PC-3 (cell line): Measurements from ENCODE around the gene C1orf21.
"Not testable (repeated sequence)": the region's sequence is repeated elsewhere in the genome, so short reads cannot be mapped to it uniquely, and the experiment has no call there.

Experiments used
- CTCF ChIP-seq: fragments of 300-600 bp; sonication (generic); conservative IDR thresholded peaks from 2 replicates; pipeline ENCODE4 v1.5.1; 2017; ENCODE audit warnings: antibody characterized with exemption, low read depth, mild to moderate bottlenecking, low read length
- EZH2 ChIP-seq: fragments of 300-600 bp; sonication (generic); IDR thresholded peaks from one replicate; pipeline ENCODE4 v1.6.1; 2017; ENCODE audit warnings: antibody characterized with exemption, mild to moderate bottlenecking, low read length; ENCODE audit not compliant: unreplicated experiment
- EZH2phosphoT487 ChIP-seq: fragments of 300-600 bp; sonication (generic); IDR thresholded peaks from 2 replicates; pipeline ENCODE4 v1.6.1; 2018; ENCODE audit warnings: mild to moderate bottlenecking, antibody characterized with exemption, low read length, borderline replicate concordance

GRCh38 chr1:184337865-184338264 lies 49.0 kb upstream of the C1orf21 start:
- TF ChIP-seq EZH2, CTCF, EZH2phosphoT487: not testable (repeated sequence)
